Neural progenitor cell (in vitro differentiated cells): ENCODE data around the gene DIAPH3.

Experiments used
- CTCF ChIP-seq: fragments of 200-600 bp; sonication (generic); IDR thresholded peaks from 2 replicates; pipeline ENCODE4 v1.5.1; 2017; ENCODE audit warnings: antibody characterized with exemption, mild to moderate bottlenecking
- EZH2phosphoT487 ChIP-seq: fragments of 200-600 bp; sonication (generic); IDR thresholded peaks from 2 replicates; pipeline ENCODE4 v1.6.1; 2017; ENCODE audit warnings: antibody characterized with exemption

- TF ChIP-seq CTCF (no peak), EZH2phosphoT487 (no peak)
These were observed at the start of gene DIAPH3 for GRCh38 chr13:60163478-60164233.
